ENCODE data around the gene CRELD2.

DNA sequence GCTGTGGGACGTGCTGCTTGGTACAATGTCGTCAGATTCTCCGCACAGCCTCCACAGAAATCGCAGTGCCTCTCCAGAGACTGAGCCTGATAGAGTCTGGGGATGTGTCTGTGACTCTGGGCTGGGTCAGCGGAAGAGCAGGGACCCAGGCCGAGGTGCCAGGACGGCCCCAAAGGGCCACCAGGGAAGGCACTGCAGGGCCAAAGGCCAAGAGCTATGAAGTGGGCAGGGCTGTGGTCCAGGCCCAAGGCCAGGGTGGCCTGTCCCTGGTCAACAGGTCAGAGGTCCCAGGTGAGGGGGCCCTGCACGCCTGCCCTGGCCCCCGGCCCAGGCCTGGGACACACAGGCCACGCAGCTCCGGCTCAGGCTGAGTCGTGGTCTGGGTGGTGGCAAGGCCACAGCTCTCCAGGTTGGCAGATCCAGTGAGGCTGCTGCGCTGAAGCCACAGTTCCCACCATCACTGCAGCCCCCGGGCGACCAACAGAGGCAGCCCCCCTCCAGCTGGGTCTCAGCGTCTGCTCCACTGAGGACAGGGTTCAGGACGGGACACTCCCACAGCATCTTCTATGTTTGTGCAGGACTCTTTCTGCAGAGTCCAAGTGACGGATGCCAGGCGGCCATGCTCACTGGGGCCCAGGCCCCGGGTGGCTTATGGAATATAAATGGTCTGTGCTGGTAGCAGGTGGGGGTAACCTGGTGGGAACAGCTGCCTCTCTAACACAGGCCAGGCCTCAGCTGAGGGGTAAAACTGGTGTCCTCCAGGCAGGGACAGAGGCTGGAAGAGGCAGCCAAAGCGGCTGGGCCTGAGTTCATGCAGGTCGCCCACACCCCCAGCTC lies 37.4 kb downstream of the CRELD2 start:
- TF ChIP-seq, protein P1, sequence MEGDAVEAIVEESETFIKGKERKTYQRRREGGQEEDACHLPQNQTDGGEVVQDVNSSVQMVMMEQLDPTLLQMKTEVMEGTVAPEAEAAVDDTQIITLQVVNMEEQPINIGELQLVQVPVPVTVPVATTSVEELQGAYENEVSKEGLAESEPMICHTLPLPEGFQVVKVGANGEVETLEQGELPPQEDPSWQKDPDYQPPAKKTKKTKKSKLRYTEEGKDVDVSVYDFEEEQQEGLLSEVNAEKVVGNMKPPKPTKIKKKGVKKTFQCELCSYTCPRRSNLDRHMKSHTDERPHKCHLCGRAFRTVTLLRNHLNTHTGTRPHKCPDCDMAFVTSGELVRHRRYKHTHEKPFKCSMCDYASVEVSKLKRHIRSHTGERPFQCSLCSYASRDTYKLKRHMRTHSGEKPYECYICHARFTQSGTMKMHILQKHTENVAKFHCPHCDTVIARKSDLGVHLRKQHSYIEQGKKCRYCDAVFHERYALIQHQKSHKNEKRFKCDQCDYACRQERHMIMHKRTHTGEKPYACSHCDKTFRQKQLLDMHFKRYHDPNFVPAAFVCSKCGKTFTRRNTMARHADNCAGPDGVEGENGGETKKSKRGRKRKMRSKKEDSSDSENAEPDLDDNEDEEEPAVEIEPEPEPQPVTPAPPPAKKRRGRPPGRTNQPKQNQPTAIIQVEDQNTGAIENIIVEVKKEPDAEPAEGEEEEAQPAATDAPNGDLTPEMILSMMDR (IDR thresholded peaks at IDR 0.05): no peak
- TF ChIP-seq EP300 (IDR thresholded peaks at IDR 0.05) (no peak), POLR2AphosphoS5 (IDR thresholded peaks at IDR 0.05) (no peak)

All from suprapubic skin (tissue), 4 donors.